GM12864 (cell line): Measurements from ENCODE around the gene POLA1.
"Not testable (repeated sequence)": the region's sequence is repeated elsewhere in the genome, so short reads cannot be mapped to it uniquely, and the experiment has no call there.

ENCODE experiments used
- DNase-seq: peaks from one replicate; pipeline ENCODE4 v3.0.0-alpha.2; 2011; ENCODE audit warnings: low read depth
- H3K4me3 ChIP-seq: 2 replicates; pipeline ENCODE4 v1.5.1; 2011; ENCODE audit warnings: mild to moderate bottlenecking, low read depth, low read length, control low read depth
- TF ChIP-seq, protein P1 (sequence below): IDR thresholded peaks from 2 replicates; pipeline ENCODE4 v1.5.1; 2011; ENCODE audit warnings: low read depth, mild to moderate bottlenecking, moderate library complexity, low read length, control low read depth, inconsistent platforms; ENCODE audit errors: missing control alignments

POLA1 gene

GRCh38 chrX:24851780-24852179 is 158.1 kb downstream of the POLA1 start:
- no peak overlapping the region for H3K4me3 ChIP-seq
- no peak for DNase-seq
- TF ChIP-seq, protein P1, sequence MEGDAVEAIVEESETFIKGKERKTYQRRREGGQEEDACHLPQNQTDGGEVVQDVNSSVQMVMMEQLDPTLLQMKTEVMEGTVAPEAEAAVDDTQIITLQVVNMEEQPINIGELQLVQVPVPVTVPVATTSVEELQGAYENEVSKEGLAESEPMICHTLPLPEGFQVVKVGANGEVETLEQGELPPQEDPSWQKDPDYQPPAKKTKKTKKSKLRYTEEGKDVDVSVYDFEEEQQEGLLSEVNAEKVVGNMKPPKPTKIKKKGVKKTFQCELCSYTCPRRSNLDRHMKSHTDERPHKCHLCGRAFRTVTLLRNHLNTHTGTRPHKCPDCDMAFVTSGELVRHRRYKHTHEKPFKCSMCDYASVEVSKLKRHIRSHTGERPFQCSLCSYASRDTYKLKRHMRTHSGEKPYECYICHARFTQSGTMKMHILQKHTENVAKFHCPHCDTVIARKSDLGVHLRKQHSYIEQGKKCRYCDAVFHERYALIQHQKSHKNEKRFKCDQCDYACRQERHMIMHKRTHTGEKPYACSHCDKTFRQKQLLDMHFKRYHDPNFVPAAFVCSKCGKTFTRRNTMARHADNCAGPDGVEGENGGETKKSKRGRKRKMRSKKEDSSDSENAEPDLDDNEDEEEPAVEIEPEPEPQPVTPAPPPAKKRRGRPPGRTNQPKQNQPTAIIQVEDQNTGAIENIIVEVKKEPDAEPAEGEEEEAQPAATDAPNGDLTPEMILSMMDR = no peak

DNA sequence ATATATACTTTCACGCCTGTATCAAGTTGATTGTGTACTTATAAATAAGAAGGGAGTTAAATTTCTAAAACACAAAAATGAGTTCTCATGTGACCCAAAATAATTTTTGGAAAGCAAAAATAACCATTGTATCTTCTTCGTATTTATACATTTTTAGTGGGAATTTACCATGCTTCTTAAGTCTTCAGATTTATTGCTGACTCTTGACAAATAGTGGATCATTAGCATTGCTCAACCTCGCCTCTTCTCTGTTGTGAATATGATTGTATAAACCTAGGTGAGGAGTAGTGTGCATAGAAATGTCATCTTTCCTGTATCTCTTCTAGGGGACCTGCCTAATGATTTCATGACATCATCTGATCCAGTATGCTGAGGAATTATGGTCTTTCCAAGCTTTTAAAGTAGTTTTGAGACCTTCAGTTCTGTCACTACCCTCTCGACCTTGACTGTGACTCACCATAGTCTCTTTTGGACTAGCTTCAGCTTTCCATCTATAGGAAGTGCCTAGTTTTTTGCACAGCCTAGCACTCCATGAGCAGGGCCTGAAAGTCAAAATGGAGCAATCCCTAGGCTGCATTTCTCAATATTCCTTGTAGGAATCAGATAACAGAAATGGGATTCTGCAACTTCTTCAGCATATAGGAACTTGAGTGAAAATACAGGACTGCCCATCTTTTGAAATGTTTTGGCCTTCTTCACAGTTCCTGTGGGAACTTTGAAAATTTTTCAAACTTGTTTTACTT is 164.5 kb downstream of the POLA1 start:
- DNase-seq = no peak
- TF ChIP-seq, protein P1 = no peak
- H3K4me3 ChIP-seq = no peak overlapping the region

DNA sequence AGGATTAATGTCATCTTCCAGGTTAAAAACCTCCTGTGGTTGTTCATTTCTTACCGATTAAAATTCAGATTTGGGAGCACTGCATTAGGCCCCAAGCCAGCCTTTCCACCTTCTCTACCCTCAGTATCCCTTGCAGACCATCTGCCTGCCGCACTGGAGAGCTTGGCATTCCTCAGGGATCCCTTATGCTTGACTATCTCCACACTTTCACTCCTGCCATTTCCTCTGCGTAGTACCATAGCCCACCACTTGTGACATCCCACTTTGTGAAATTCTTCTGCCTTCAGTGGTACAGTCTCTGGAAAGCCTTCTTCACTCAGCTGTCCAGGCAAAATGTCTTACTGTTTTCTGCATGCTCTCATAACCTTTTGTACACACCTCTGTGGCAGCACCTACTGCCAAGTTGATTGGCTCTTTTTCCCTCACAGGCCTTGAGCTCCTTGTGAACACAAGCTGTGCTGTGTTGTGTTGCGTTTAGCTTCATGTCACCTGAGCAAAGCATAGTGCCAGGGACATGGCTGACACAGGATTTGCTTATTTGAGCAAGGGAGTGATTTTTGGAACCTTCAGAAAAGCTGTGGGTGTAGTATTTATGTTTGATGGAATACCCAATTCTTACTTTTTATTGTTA is 165.6 kb downstream of the POLA1 start:
- H3K4me3 ChIP-seq = no peak overlapping the region
- DNase-seq = no peak
- TF ChIP-seq, protein P1 = no peak

DNA sequence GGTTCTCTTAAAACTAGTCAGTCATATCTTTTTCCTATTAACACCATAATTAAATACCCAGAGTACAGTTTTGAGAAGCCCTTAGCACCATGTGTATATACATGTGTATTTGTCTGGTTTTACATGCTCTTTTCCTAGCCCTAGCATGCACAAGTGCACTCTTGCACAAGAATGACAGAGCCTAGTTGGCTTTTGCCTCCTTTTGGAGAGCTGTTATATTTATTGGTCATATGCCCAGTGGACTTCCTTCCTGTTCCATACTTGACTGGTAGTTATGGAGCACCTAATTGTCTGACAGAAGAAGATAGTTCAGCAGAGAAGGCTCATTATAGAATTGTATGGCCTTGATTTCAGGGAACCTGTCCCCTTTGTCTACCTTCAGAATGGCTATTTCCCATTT is 166.4 kb downstream of the POLA1 start:
- DNase-seq = no peak
- TF ChIP-seq, protein P1 = no peak
- no peak overlapping the region for H3K4me3 ChIP-seq

DNA sequence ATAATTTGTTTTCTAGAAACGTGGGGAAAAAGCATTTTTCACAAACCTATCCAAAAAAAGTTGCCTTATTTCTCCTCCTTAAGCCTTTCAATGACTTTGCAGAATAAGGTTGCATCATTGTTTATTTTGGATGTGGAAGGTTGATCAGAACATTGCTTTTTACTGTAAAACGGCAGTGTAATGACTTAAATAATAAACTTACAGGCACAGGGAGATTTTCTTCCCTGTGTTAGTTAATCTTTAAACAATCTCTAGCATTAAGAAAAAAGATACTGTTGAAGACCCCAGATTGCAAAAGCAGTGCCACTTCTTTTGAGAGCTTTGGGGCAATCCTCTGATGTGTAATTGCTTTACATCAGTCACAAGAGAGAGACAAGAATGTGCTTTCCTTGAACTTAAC is 168.6 kb downstream of the POLA1 start:
- H3K4me3 ChIP-seq = no peak overlapping the region
- no peak for DNase-seq

DNA sequence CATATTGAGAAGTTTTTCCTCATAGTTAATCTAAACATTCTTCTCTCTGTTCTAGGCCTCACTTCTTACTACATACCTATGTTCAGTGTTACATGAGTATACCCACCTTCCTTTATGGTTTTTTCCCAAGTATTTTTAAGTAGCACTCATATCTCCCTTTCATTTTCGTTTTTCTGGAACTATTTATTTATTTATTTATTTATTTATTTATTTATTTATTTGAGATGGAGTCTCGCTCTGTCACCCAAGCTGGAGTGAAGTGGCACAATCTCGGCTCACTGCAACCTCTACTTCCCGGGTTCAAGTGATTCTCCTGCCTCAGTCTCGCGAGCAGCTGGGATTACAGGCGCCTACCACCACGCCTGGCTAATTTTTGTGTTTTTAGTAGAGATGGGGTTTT is 170.1 kb downstream of the POLA1 start:
- DNase-seq = not testable (repeated sequence)

More for the DNA sequence above, 168.6 kb downstream of the POLA1 start:
- TF ChIP-seq, protein P1 = no peak

GRCh38 chrX:24870143-24870542 is 176.4 kb downstream of the POLA1 start:
- TF ChIP-seq, protein P1 = no peak
- H3K4me3 ChIP-seq = no peak overlapping the region
- DNase-seq = no peak

More for the DNA sequence above, 170.1 kb downstream of the POLA1 start:
- not testable (repeated sequence) for H3K4me3 ChIP-seq
